CD8-positive, alpha-beta memory T cell (primary cell): ENCODE data around the gene KCNQ4. TPM values are rescaled to one million over a fixed set of nuclear protein-coding genes. Genes with fewer than 3 reads are reported as not detected.

Experiments
- CTCF ChIA-PET: fragments of 350-600 bp; sonication (Branson Sonifier 250); formaldehyde crosslinking; loops from one replicate; lab custom pipeline; 2021; ENCODE audit warnings: antibody characterized with exemption; lab: Charles Lee
- POLR2A ChIA-PET: fragments of 350-600 bp; sonication (Branson Sonifier 250); formaldehyde crosslinking; loops from one replicate; lab custom pipeline; 2021; ENCODE audit warnings: antibody characterized with exemption; lab: Charles Lee
- DNase-seq, 5 donors: peaks; one replicate each; pipeline versions ENCODE4 v3.0.0 to v3.0.0-alpha.2; 2020 to 2022; ENCODE audit warnings: mixed read lengths in 1 of 5
- H3K27ac ChIP-seq: one replicate; pipeline ENCODE4 v1.7.0; 2013; ENCODE audit warnings: low read depth, mild to moderate bottlenecking, low read length, moderate library complexity
- H3K27me3 ChIP-seq: 2 replicates; pipeline ENCODE4 v1.7.0; 2013; ENCODE audit warnings: low read length, mild to moderate bottlenecking; ENCODE audit not compliant: insufficient read depth, poor library complexity, severe bottlenecking
- H3K36me3 ChIP-seq: 2 replicates; pipeline ENCODE4 v1.7.0; 2013; ENCODE audit warnings: mild to moderate bottlenecking, low read length, moderate library complexity; ENCODE audit not compliant: insufficient read depth
- H3K4me1 ChIP-seq: 2 replicates; pipeline ENCODE4 v1.7.0; 2013; ENCODE audit warnings: mild to moderate bottlenecking, low read length, moderate library complexity; ENCODE audit not compliant: insufficient read depth
- H3K4me3 ChIP-seq: 2 replicates; pipeline ENCODE4 v1.7.0; 2013; ENCODE audit warnings: mild to moderate bottlenecking, low read length
- H3K9me3 ChIP-seq: 2 replicates; pipeline ENCODE4 v1.7.0; 2013; ENCODE audit warnings: mild to moderate bottlenecking, low read length
- H3K27ac Mint-ChIP-seq, 8 donors: one replicate each; pipeline ENCODE4 v1.8.0; 2020 to 2021; ENCODE audit warnings: mixed read lengths in 8 of 8, mild to moderate bottlenecking in 6 of 8, inconsistent platforms in 3 of 8, moderate library complexity in 3 of 8
- H3K27me3 Mint-ChIP-seq, 2 donors: one replicate each; pipeline ENCODE4 v1.8.0; 2020 to 2021; ENCODE audit warnings: mixed read lengths in 2 of 2, mild to moderate bottlenecking in 1 of 2, moderate library complexity in 1 of 2
- H3K36me3 Mint-ChIP-seq, 3 donors: one replicate each; pipeline ENCODE4 v1.8.0; 2020 to 2021; ENCODE audit warnings: mixed read lengths in 3 of 3, inconsistent platforms in 1 of 3, mild to moderate bottlenecking in 1 of 3
- H3K4me1 Mint-ChIP-seq, 3 donors: one replicate each; pipeline ENCODE4 v1.8.0; 2020 to 2021; ENCODE audit warnings: mixed read lengths in 3 of 3, inconsistent platforms in 1 of 3, mild to moderate bottlenecking in 1 of 3
- H3K4me3 Mint-ChIP-seq, 7 donors: one replicate each; pipeline ENCODE4 v1.8.0; 2020 to 2021; ENCODE audit warnings: mixed read lengths in 7 of 7, mild to moderate bottlenecking in 6 of 7, moderate library complexity in 4 of 7, inconsistent platforms in 2 of 7
- H3K9me3 Mint-ChIP-seq, 5 donors: one replicate each; pipeline ENCODE4 v1.8.0; 2020 to 2022; ENCODE audit warnings: mixed read lengths in 5 of 5, mild to moderate bottlenecking in 3 of 5, moderate library complexity in 2 of 5, inconsistent platforms in 1 of 5
- polyA plus RNA-seq: library from polyadenylated mRNA; unstranded; fragments of 300-500 nt; fragmentation: Illumina TruSeq; gene quantifications from one replicate; pipeline ENCODE4 v1.2.3, GENCODE V29; 2021
- total RNA-seq, 2 experiments: library from RNA; stranded (reverse); gene quantifications; one replicate each; pipeline ENCODE4 v1.2.3, GENCODE V29; 2021

Gene KCNQ4
- total and polyA plus RNA-seq, 3 experiments from 2014 or later = 0.09 to 0.16 TPM; not detected in 1

DNA sequence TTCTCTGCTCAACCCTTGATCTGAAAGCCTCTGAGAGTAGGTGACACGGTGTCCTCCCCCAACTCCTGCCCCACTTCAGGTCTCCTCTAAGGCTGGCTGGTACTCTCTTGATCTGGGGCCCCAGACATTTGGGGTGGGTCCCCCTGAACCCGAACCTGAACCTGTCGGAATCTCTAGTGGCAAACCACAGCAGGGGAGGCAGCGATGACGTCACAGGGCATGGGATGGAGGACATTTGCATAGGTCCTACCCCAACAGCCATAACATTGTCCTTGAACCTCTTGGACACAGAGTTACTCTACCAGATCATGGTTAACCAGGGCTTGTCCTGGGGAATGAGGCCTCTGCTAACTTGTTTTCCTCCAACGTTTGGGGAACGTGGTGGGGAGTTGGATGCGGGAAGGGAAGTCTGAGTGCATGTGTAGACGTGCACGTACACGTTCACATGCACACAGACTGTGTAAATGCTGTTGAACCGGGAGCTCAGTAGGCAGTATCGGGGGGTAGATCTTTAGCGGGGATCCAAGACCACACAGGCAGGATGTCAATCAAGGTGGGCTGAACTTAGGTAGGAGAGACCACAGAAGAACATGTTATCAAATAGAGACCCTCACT, 46.2 kb downstream of the KCNQ4 start:
- H3K9me3 ChIP-seq = no peaks in the 10 kb centered on the region
- H3K27ac Mint-ChIP-seq = peak overlapping the region in 2 of 8 donors; percentile 33 to 49
- no peaks in the 10 kb centered on the region for H3K9me3 Mint-ChIP-seq
- peaks cover 11% of the 10 kb centered on the region for H3K4me1 ChIP-seq
- H3K4me1 Mint-ChIP-seq = peaks cover 12 to 24% (median 13%) of the 10 kb centered on the region in 3 donors
- H3K36me3 Mint-ChIP-seq = no peaks in the 10 kb centered on the region
- H3K27me3 ChIP-seq = no peaks in the 10 kb centered on the region
- no peak overlapping the region for H3K27ac ChIP-seq
- H3K27me3 Mint-ChIP-seq = no peaks in the 10 kb centered on the region
- CTCF ChIA-PET = no interaction called here
- POLR2A ChIA-PET = no interaction called here
- no peak for DNase-seq
- H3K36me3 ChIP-seq = no peaks in the 10 kb centered on the region
- H3K4me3 ChIP-seq = no peak overlapping the region
- no peak overlapping the region for H3K4me3 Mint-ChIP-seq

DNA sequence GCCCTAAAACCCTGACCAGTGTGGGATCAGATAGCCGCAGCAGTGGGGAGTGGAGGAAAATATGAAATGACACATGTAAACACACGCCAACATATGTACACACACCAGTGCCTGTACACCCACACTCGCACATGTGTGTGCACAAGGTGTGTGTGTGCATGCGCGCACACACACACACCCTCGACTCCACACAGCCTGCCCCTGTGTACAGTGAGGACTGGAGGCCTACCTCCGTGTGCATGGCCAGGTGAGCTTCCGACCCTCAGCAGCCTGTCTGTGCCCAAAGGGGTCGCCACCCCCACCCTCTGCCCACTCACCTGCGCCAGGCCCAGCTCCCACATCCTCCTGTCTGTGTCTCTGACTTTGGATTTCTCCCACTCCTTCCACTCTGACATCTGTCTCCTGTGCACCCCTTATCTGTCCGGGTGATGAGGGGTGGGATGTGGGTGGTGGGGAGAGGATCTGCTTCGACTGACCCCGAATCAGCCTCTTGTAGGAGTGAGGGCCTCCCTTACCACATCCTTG, 46.9 kb downstream of the KCNQ4 start:
- no peak overlapping the region for H3K4me3 Mint-ChIP-seq
- no peak for DNase-seq

DNA sequence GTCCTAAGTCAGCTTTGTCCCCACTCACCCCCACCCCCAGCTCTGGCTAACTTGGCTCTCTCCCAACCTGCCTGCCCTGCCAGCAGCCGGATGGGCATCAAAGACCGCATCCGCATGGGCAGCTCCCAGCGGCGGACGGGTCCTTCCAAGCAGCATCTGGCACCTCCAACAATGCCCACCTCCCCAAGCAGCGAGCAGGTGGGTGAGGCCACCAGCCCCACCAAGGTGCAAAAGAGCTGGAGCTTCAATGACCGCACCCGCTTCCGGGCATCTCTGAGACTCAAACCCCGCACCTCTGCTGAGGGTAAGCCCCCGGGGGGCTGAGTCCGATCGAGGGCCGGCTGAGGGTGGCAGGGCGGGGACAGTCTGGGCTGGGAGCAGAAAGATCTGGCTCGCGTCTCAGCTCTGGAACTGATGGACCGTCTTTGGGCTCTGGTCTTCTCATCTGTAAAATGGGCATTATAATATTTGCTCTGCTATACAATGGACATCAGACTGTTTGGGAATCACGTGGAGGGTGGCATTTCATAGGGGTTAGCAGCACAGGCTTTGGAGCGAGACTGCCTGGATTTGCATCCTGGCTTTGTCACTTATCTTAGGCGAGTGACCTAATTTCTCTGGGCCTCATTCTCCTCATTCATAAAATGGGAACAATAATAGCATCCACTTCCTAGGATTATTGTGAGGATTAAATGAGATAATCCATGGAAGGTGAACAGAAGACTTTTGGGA, 47.6 kb downstream of the KCNQ4 start:
- no peaks in the 10 kb centered on the region for H3K9me3 Mint-ChIP-seq

More for the DNA sequence above, 46.9 kb downstream of the KCNQ4 start:
- Mint-ChIP-seq H3K27ac (no peak overlapping the region), H3K4me1 (peaks cover 6 to 16% (median 7%) of the 10 kb centered on the region in 3 donors), H3K27me3 (no peaks in the 10 kb centered on the region), H3K36me3 (no peaks in the 10 kb centered on the region), H3K9me3 (no peaks in the 10 kb centered on the region)
- H3K27ac ChIP-seq = no peak overlapping the region
- H3K4me1 ChIP-seq = peaks cover 8% of the 10 kb centered on the region
- CTCF ChIA-PET = no interaction called here
- POLR2A ChIA-PET = no interaction called here
- H3K36me3 ChIP-seq = no peaks in the 10 kb centered on the region
- H3K27me3 ChIP-seq = no peaks in the 10 kb centered on the region
- no peaks in the 10 kb centered on the region for H3K9me3 ChIP-seq
- H3K4me3 ChIP-seq = no peak overlapping the region

DNA sequence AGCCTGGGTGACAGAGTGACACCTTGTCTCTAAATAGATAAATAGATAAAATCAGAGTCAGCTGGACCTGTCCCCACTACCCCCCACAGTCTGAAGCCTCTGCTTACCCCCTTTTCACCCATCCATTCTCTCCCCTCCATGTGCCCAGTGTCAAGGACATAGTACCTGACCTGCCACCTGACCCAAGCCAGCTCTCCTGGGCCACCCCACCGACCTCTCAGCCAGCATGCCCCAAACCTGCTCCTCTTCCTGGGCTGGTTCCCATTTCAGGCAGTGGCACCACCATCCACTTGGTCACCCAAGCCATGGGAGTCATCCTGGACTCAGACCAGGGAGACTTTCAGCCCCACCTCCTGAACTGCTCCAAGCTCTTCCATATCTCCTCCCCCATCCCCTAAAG, 50.4 kb downstream of the KCNQ4 start:
- ChIA-PET CTCF (interaction anchor here (1.3 kb wide), 1 partner anchor 60 kb away, joined by 4 read pairs; no protein-coding TSS in a partner anchor), POLR2A (no interaction called here)
- no peak for DNase-seq
- Histone ChIP-seq H3K9me3 (no peaks in the 10 kb centered on the region), H3K36me3 (no peaks in the 10 kb centered on the region), H3K4me1 (no peaks in the 10 kb centered on the region), H3K27ac (no peak overlapping the region), H3K4me3 (no peak overlapping the region), H3K27me3 (no peaks in the 10 kb centered on the region)
- peak overlapping the region in 1 of 7 donors; percentile 36 for H3K4me3 Mint-ChIP-seq
- no peaks in the 10 kb centered on the region for H3K36me3 Mint-ChIP-seq
- H3K4me1 Mint-ChIP-seq = no peaks in the 10 kb centered on the region
- peaks cover 0 to 2% of the 10 kb centered on the region in 2 donors for H3K27me3 Mint-ChIP-seq
- peak overlapping the region in 1 of 8 donors; percentile 82 for H3K27ac Mint-ChIP-seq
- no peaks in the 10 kb centered on the region for H3K9me3 Mint-ChIP-seq

More for the DNA sequence above, 47.6 kb downstream of the KCNQ4 start:
- Histone ChIP-seq H3K9me3 (no peaks in the 10 kb centered on the region), H3K27me3 (no peaks in the 10 kb centered on the region), H3K36me3 (no peaks in the 10 kb centered on the region), H3K27ac (no peak overlapping the region), H3K4me3 (no peak overlapping the region), H3K4me1 (peaks cover 1% of the 10 kb centered on the region)
- H3K27ac Mint-ChIP-seq = peak overlapping the region in 1 of 8 donors; percentile 21
- H3K4me3 Mint-ChIP-seq = no peak overlapping the region
- DNase-seq = no peak
- H3K27me3 Mint-ChIP-seq = no peaks in the 10 kb centered on the region
- POLR2A ChIA-PET = no interaction called here
- H3K36me3 Mint-ChIP-seq = no peaks in the 10 kb centered on the region
- CTCF ChIA-PET = interaction anchor here (2.0 kb wide), 1 partner anchor 19 kb away, joined by 8 read pairs; no protein-coding TSS in a partner anchor
- H3K4me1 Mint-ChIP-seq = peaks cover 3 to 9% (median 4%) of the 10 kb centered on the region in 3 donors

DNA sequence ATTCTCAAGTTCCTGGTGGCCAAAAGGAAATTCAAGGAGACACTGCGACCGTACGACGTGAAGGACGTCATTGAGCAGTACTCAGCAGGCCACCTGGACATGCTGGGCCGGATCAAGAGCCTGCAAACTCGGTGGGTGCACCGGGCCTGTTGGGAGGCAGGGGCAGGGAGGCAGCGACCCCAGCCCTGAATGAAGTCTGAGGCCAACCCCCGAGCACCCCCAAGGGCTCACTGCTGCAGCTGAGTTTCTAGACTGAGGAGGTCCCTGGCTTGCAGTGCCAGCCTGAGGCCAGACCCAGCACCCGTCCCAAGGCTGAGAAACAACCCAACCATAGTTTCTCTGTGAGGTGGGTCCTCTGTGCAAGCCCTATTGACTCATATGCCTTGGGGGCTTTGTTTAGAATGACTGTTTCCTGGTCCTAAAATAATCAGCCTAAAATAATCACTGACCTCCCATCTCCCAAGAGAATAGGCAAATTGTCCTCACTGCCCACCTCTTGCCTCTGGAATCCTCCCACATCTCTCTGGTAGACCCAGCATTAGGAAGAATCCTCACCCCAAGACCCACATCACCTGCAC, 51.5 kb downstream of the KCNQ4 start:
- Mint-ChIP-seq H3K27ac (no peak overlapping the region), H3K4me1 (peaks cover 0 to 3% (median under 1%) of the 10 kb centered on the region in 3 donors), H3K27me3 (peaks cover 0 to 6% of the 10 kb centered on the region in 2 donors), H3K4me3 (no peak overlapping the region), H3K36me3 (no peaks in the 10 kb centered on the region), H3K9me3 (no peaks in the 10 kb centered on the region)
- CTCF ChIA-PET = interaction anchor here (1.0 kb wide), 1 partner anchor 22 kb away, joined by 3 read pairs; no protein-coding TSS in a partner anchor
- POLR2A ChIA-PET = no interaction called here
- Histone ChIP-seq H3K9me3 (no peaks in the 10 kb centered on the region), H3K27me3 (no peaks in the 10 kb centered on the region), H3K4me1 (peaks cover 9% of the 10 kb centered on the region), H3K36me3 (no peaks in the 10 kb centered on the region), H3K27ac (no peak overlapping the region), H3K4me3 (no peak overlapping the region)
- DNase-seq = no peak

DNA sequence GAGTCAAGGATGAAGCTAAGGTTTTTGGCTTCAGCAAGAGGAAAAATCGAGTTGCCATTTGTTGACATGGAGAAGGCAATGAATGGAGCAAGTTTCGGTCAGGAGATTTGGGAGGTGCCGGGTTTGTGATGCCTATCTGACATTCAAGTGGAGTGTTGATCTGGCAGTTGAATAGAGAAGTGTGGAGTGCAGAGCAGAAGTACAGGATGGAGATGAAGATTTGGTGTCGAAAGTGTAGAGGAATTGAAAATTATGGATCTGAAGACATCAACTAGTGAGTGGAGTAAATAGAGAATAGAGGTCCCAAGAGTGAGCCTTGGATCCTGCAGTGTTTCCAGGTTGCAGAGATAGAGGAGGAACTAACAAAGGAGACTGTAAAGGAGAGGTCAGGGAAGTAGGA, 52.7 kb downstream of the KCNQ4 start:
- no peaks in the 10 kb centered on the region for H3K27me3 ChIP-seq
- H3K4me3 Mint-ChIP-seq = no peak overlapping the region
- CTCF ChIA-PET = interaction anchor here (1.0 kb wide), 1 partner anchor 21 kb away, joined by 3 read pairs; no protein-coding TSS in a partner anchor
- no peak for DNase-seq
- H3K4me1 ChIP-seq = peaks cover 22% of the 10 kb centered on the region
- H3K27ac ChIP-seq = no peak overlapping the region
- no peaks in the 10 kb centered on the region for H3K36me3 ChIP-seq
- H3K27me3 Mint-ChIP-seq = peaks cover 0 to 11% of the 10 kb centered on the region in 2 donors
- peaks cover 11 to 14% (median 13%) of the 10 kb centered on the region in 3 donors for H3K4me1 Mint-ChIP-seq
- POLR2A ChIA-PET = no interaction called here
- no peaks in the 10 kb centered on the region for H3K9me3 ChIP-seq
- no peaks in the 10 kb centered on the region for H3K9me3 Mint-ChIP-seq
- no peak overlapping the region for H3K27ac Mint-ChIP-seq
- H3K36me3 Mint-ChIP-seq = no peaks in the 10 kb centered on the region
- no peak overlapping the region for H3K4me3 ChIP-seq

DNA sequence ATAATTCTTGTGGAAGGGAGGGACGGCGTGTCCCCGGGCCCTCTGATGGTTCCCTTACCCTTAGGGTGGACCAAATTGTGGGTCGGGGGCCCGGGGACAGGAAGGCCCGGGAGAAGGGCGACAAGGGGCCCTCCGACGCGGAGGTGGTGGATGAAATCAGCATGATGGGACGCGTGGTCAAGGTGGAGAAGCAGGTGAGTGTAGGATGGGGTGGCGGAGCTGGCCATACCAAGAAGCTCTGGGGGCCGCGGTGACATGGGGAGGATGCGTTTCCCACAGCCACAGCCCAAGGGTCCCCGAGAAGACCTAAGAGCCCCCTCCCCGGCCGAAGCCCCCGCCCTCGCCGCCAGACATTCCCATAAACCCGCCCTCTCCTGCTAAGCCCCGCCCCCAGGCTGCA, 54.0 kb downstream of the KCNQ4 start:
- H3K4me1 Mint-ChIP-seq = peaks cover 14 to 17% (median 15%) of the 10 kb centered on the region in 3 donors
- ChIA-PET POLR2A (no interaction called here), CTCF (interaction anchor here (0.8 kb wide), 1 partner anchor 63 kb away, joined by 3 read pairs; no protein-coding TSS in a partner anchor)
- no peaks in the 10 kb centered on the region for H3K36me3 Mint-ChIP-seq
- no peak overlapping the region for H3K4me3 ChIP-seq
- H3K27ac Mint-ChIP-seq = no peak overlapping the region
- no peaks in the 10 kb centered on the region for H3K36me3 ChIP-seq
- H3K9me3 ChIP-seq = no peaks in the 10 kb centered on the region
- H3K27ac ChIP-seq = no peak overlapping the region
- H3K4me1 ChIP-seq = peaks cover 23% of the 10 kb centered on the region
- peaks cover 3 to 11% of the 10 kb centered on the region in 2 donors for H3K27me3 Mint-ChIP-seq
- no peak overlapping the region for H3K4me3 Mint-ChIP-seq
- DNase-seq = no peak
- peaks cover 0 to 4% (median 0%) of the 10 kb centered on the region in 5 donors for H3K9me3 Mint-ChIP-seq
- no peaks in the 10 kb centered on the region for H3K27me3 ChIP-seq
